Measurements from ENCODE around the gene HOXA5.

DNA sequence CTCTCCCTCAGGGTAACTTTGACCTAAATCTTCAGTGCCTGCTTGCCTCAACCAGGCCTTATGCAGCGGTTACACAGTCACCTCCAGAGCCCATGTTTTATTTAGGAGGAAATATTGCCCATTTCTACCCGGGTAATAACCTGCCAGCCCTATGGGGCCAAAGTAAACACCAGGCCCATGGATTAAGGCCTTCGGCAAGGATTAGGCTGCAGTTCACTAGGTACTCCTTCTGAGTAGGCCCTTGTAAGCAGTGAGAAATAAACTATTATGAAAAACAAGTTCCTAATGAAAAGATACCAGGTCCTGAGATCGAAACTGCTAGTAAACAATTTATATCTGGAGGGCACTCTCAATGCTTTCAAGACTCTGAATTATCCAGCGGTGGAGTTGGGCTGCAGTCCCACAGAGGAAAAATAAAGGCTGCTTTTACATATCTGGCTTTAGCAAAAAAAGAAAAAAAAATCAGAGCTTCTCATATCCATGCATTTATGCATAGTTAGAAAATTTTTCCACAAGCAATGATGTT lies 34.4 kb upstream of the HOXA5 start:
- TF ChIP-seq, protein P1, sequence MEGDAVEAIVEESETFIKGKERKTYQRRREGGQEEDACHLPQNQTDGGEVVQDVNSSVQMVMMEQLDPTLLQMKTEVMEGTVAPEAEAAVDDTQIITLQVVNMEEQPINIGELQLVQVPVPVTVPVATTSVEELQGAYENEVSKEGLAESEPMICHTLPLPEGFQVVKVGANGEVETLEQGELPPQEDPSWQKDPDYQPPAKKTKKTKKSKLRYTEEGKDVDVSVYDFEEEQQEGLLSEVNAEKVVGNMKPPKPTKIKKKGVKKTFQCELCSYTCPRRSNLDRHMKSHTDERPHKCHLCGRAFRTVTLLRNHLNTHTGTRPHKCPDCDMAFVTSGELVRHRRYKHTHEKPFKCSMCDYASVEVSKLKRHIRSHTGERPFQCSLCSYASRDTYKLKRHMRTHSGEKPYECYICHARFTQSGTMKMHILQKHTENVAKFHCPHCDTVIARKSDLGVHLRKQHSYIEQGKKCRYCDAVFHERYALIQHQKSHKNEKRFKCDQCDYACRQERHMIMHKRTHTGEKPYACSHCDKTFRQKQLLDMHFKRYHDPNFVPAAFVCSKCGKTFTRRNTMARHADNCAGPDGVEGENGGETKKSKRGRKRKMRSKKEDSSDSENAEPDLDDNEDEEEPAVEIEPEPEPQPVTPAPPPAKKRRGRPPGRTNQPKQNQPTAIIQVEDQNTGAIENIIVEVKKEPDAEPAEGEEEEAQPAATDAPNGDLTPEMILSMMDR (IDR thresholded peaks at IDR 0.05), result no peak
- no peak for TF ChIP-seq POLR2A (IDR thresholded peaks at IDR 0.05)
